GM12878 (cell line): ENCODE measurements around the gene TM9SF4. TPM values are rescaled to one million over a fixed set of nuclear protein-coding genes. Genes with fewer than 3 reads are reported as not detected.

Source experiments
- ATAC-seq: fragments of 200-7000 bp; cut with Tn5 transposase; 3 replicates; pipeline ENCODE4 v1.9.1; 2020; ENCODE audit warnings: mild to moderate bottlenecking, moderate library complexity
- BruUV-seq: library from RNA; stranded (reverse); fragments of 400-500 nt; replicated peaks from 2 replicates; lab custom pipeline; 2021; lab: Mats Ljungman, UMichigan
- CTCF ChIA-PET: fragments of 300-600 bp; sonication (Branson Sonifier 250); formaldehyde crosslinking; extraction: SDS; loops from one replicate; lab custom pipeline; 2021; ENCODE audit warnings: inconsistent platforms; lab: Yijun Ruan, JAX
- POLR2A ChIA-PET: fragments of 350-600 bp; formaldehyde crosslinking; extraction: SDS; loops from one replicate; lab custom pipeline; 2021; ENCODE audit warnings: inconsistent platforms; lab: Charles Lee
- RAD21 ChIA-PET: fragments of 300-600 bp; sonication (Branson Sonifier 250); formaldehyde crosslinking; loops from one replicate; lab custom pipeline; 2023; ENCODE audit warnings: antibody characterized with exemption; ENCODE audit not compliant: unreplicated experiment; lab: Charles Lee
- SMC1A ChIA-PET: fragments of 300-600 bp; sonication (Branson Sonifier 250); formaldehyde crosslinking; loops from one replicate; lab custom pipeline; 2023; ENCODE audit not compliant: unreplicated experiment, uncharacterized antibody; lab: Charles Lee
- DNase-seq: peaks from one replicate; pipeline ENCODE4 v3.0.0-alpha.2; 2011; ENCODE audit warnings: low read depth, low spot score
- FAIRE-seq: peaks from 3 replicates; lab custom pipeline; 2011; peaks lifted over from hg19 to GRCh38; lab: Jason Lieb, UNC
- H2AFZ ChIP-seq: 2 replicates; pipeline ENCODE4 v1.6.0; 2011; ENCODE audit warnings: low read depth, low read length, control low read depth; ENCODE audit not compliant: control insufficient read depth
- H3K27ac ChIP-seq: 2 replicates; pipeline ENCODE4 v1.5.1; 2011; ENCODE audit warnings: control low read depth; ENCODE audit not compliant: control insufficient read depth, insufficient read depth
- H3K27me3 ChIP-seq, 2 experiments: replicated peaks in 1 of 2; 2 replicates each; pipeline versions ENCODE4 v1.6.0 to v1.6.1; 2011; ENCODE audit warnings: low read length in 1 of 2; ENCODE audit not compliant: control insufficient read depth in 2 of 2, insufficient read depth in 2 of 2
- H3K36me3 ChIP-seq, 2 experiments: 2 replicates each; pipeline ENCODE4 v1.5.1; 2011; ENCODE audit warnings: low read length in 1 of 2; ENCODE audit not compliant: control insufficient read depth in 2 of 2, insufficient read depth in 2 of 2
- H3K4me1 ChIP-seq: 2 replicates; pipeline ENCODE4 v1.6.1; 2011; ENCODE audit warnings: mild to moderate bottlenecking, low read length, moderate library complexity, mixed read lengths; ENCODE audit not compliant: control insufficient read depth, insufficient read depth
- H3K4me2 ChIP-seq: 2 replicates; pipeline ENCODE4 v1.6.0; 2011; ENCODE audit warnings: control low read depth; ENCODE audit not compliant: control insufficient read depth, insufficient read depth
- H3K4me3 ChIP-seq: fragments of 200-600 bp; sonication (generic); 2 replicates; pipeline ENCODE4 v1.5.1; 2016
- H3K79me2 ChIP-seq: 2 replicates; pipeline ENCODE4 v1.6.0; 2011; ENCODE audit warnings: low read length; ENCODE audit not compliant: control insufficient read depth, insufficient read depth
- H3K9ac ChIP-seq: 2 replicates; pipeline ENCODE4 v1.8.0; 2011; ENCODE audit warnings: low read length, control low read depth, mixed read lengths; ENCODE audit not compliant: control insufficient read depth, insufficient read depth
- H3K9me3 ChIP-seq: replicated peaks from 3 replicates; pipeline ENCODE4 v1.5.1; 2011; ENCODE audit warnings: mild to moderate bottlenecking, low read length; ENCODE audit not compliant: control insufficient read depth, insufficient read depth
- H4K20me1 ChIP-seq: 2 replicates; pipeline ENCODE4 v1.6.0; 2011; ENCODE audit not compliant: control insufficient read depth, insufficient read depth
- BCL11A ChIP-seq: IDR thresholded peaks from 2 replicates; pipeline ENCODE4 v1.6.1; 2011; ENCODE audit warnings: low read depth, low read length
- CBFB ChIP-seq: IDR thresholded peaks from 2 replicates; pipeline ENCODE4 v1.6.1; 2016; ENCODE audit warnings: antibody characterized with exemption, low read depth
- NR2C1 ChIP-seq: fragments of 450-650 bp; IDR thresholded peaks from 2 replicates; pipeline ENCODE4 v1.6.1; 2017; ENCODE audit warnings: antibody characterized with exemption, mild to moderate bottlenecking, moderate library complexity
- WGBS: methylation state at CpG from one replicate; pipeline ENCODE4 v1.1.6; 2016; ENCODE audit warnings: low lambda C conversion rate; ENCODE audit not compliant: insufficient replicate concordance, insufficient coverage; ENCODE audit errors: missing lambda C conversion rate; 5-methylcytosine and 5-hydroxymethylcytosine counted together
- in situ Hi-C: fragments of 300-500 bp; cut with MboI; formaldehyde crosslinking; loops from 9 replicates; pipeline ENCODE4 v1.14.3; 2018; ENCODE audit warnings: mixed read lengths
- intact Hi-C: fragments of 100-400 bp; cut with micrococcal nuclease; formaldehyde crosslinking; loops from one replicate; pipeline ENCODE4 v1.14.2; 2022; ENCODE audit not compliant: unreplicated experiment
- polyA plus RNA-seq, 11 experiments: library from polyadenylated mRNA; depleted of rRNA in 4 of 11; unstranded in 6 of 11; stranded (reverse) in 5 of 11; fragments of >200 nt; fragmentation: Nextera tagmentation in 4 of 11; fragmentation: Illumina TruSeq in 1 of 11; extraction: Ambion mirVana in 4 of 11; extraction: Trizol in 1 of 11; gene quantifications; 1 replicate in 1 of 11; 2 replicates in 10 of 11; pipeline versions ENCODE4 v1.2.1 to v1.2.3, GENCODE V29; 2011 to 2016; ENCODE audit warnings: inconsistent platforms in 2 of 11, missing spikeins in 2 of 11, low read depth in 1 of 11
- total RNA-seq, 4 experiments: library from RNA; depleted of rRNA in 3 of 4; stranded (reverse); fragments of >200 nt in 3 of 4; fragmentation: Illumina TruSeq in 1 of 4; extraction: Trizol in 1 of 4; gene quantifications; 2 replicates each; pipeline versions ENCODE4 v1.2.1 to v1.2.3, GENCODE V29; 2013 to 2021
- TF ChIP-seq, protein P1 (sequence below): fragments of 450-650 bp; IDR thresholded peaks from 2 replicates; pipeline ENCODE4 v1.6.1; 2016; ENCODE audit warnings: mild to moderate bottlenecking
- TF ChIP-seq, protein P2 (sequence below): fragments of 450-650 bp; IDR thresholded peaks from 2 replicates; pipeline ENCODE4 v1.6.1; 2017; ENCODE audit warnings: mild to moderate bottlenecking, moderate library complexity

TM9SF4 gene
- total and polyA plus RNA-seq, 10 of the 15 experiments (the other 5 are each of a cell fraction or from before 2014, with no cell fraction given), result 8.5 to 47.8 (median 24.3) TPM

DNA sequence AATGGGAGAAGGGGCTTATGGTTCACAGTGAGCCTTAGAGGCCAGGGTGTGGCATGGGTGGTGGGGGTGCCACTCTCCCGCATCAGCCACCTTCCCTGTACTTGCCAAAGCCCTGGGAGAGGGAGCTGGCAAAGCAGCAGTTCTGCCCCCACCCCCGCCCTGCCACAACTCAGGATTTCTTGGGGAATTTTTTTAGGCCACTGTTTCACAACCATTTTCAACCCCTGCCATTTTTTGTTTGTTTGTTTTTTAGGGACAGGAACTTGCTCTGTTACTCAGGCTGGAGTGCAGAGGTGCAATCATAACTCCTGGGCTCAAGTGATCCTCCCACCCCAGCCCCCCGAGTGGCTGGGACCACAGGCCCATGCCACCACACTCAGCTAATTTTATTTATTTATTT lies 22.4 kb upstream of the TM9SF4 start:
- in situ Hi-C loops, result no loop called here

More for the DNA sequence above, 22.4 kb upstream of the TM9SF4 start:
- intact Hi-C loops, result no loop called here
- Histone ChIP-seq H3K79me2 (no peaks in the 10 kb centered on the region), H3K27me3 (no peaks in the 10 kb centered on the region; a peak in 1 of 4 replicates), H3K9me3 (no peaks in the 10 kb centered on the region; the same call in 2 of the 3 replicates), H2AFZ (no peak overlapping the region), H4K20me1 (no peaks in the 10 kb centered on the region), H3K36me3 (0 out of 4 replicates have a peak, but pooled peaks cover 0 to 2% of the 10 kb centered on the region in 2 experiments), H3K4me1 (peaks cover 14% of the 10 kb centered on the region), H3K27ac (no peak overlapping the region), H3K4me3 (no peak overlapping the region), H3K9ac (no peak overlapping the region), H3K4me2 (no peak overlapping the region)
- CTCF ChIA-PET, result interaction anchor here (0.5 to 9.2 kb wide), 5 partner anchors 45 to 564 kb away, joined by 3 to 298 read pairs (median 56); no protein-coding TSS in a partner anchor
- no peak for FAIRE-seq
- RAD21 ChIA-PET, result interaction anchor here (0.9 to 12.6 kb wide), 3 partner anchors 9 to 55 kb away, joined by 3 to 220 read pairs (median 4); no protein-coding TSS in a partner anchor
- 38% methylated on average over 3 of the region's 3 CpGs for WGBS
- SMC1A ChIA-PET, result interaction anchor here (1.0 to 12.2 kb wide), 6 partner anchors 21 to 172 kb away, joined by 3 to 344 read pairs (median 4); no protein-coding TSS in a partner anchor
- ATAC-seq, result no peak
- POLR2A ChIA-PET, result interaction anchor here (0.9 to 1.1 kb wide), 2 partner anchors 47 to 55 kb away, joined by 3 read pairs; no protein-coding TSS in a partner anchor
- TF ChIP-seq, protein P1, sequence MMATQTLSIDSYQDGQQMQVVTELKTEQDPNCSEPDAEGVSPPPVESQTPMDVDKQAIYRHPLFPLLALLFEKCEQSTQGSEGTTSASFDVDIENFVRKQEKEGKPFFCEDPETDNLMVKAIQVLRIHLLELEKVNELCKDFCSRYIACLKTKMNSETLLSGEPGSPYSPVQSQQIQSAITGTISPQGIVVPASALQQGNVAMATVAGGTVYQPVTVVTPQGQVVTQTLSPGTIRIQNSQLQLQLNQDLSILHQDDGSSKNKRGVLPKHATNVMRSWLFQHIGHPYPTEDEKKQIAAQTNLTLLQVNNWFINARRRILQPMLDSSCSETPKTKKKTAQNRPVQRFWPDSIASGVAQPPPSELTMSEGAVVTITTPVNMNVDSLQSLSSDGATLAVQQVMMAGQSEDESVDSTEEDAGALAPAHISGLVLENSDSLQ, result no peak
- TF ChIP-seq NR2C1, result no peak
- no peak for TF ChIP-seq CBFB
- TF ChIP-seq, protein P2, sequence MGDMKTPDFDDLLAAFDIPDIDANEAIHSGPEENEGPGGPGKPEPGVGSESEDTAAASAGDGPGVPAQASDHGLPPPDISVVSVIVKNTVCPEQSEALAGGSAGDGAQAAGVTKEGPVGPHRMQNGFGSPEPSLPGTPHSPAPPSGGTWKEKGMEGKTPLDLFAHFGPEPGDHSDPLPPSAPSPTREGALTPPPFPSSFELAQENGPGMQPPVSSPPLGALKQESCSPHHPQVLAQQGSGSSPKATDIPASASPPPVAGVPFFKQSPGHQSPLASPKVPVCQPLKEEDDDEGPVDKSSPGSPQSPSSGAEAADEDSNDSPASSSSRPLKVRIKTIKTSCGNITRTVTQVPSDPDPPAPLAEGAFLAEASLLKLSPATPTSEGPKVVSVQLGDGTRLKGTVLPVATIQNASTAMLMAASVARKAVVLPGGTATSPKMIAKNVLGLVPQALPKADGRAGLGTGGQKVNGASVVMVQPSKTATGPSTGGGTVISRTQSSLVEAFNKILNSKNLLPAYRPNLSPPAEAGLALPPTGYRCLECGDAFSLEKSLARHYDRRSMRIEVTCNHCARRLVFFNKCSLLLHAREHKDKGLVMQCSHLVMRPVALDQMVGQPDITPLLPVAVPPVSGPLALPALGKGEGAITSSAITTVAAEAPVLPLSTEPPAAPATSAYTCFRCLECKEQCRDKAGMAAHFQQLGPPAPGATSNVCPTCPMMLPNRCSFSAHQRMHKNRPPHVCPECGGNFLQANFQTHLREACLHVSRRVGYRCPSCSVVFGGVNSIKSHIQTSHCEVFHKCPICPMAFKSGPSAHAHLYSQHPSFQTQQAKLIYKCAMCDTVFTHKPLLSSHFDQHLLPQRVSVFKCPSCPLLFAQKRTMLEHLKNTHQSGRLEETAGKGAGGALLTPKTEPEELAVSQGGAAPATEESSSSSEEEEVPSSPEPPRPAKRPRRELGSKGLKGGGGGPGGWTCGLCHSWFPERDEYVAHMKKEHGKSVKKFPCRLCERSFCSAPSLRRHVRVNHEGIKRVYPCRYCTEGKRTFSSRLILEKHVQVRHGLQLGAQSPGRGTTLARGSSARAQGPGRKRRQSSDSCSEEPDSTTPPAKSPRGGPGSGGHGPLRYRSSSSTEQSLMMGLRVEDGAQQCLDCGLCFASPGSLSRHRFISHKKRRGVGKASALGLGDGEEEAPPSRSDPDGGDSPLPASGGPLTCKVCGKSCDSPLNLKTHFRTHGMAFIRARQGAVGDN, result no peak
- TF ChIP-seq BCL11A, result no peak
- no TSS peak for BruUV-seq
- no peak for DNase-seq
